ENCODE measurements around the gene CHEK1. TPM values are rescaled to one million over a fixed set of nuclear protein-coding genes. Genes with fewer than 3 reads are reported as not detected.
A peak's percentile ranks its signal among the peaks of the same experiment; 100 is the strongest.

The CHEK1 gene
- total RNA-seq, 1 donor from 2014 or later, result 109 TPM

DNA sequence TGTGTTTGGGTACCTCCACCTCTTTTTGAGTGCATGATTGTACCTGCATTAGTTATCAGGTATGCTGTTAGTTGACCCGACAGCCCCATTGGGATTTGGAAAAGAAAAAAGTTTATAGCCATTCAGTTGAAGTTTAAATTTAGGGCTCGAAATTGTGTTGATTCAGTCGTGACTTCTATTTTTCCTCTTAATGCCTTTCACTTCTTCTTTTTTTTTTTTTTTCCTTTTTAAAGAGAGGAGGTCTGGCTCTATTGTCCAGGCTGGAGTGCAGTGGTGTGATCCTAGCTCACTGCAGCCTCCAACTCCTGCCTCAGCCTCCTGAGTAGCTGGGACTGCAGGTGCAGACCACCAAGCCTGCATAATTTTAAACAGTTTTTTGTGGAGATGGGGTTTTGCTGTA lies 30.0 kb upstream of the CHEK1 start:
- H3K9me3 Mint-ChIP-seq, result no peaks in the 10 kb centered on the region
- H3K4me3 Mint-ChIP-seq, result peak overlapping the region; percentile 98
- intact Hi-C loops (cut with micrococcal nuclease), result loop anchor here (5.0 kb wide), 1 partner anchor 643 kb away; the partner anchor contains the start of gene CCDC15
- no peak for DNase-seq (ENCODE audit: low spot score)
- H3K36me3 Mint-ChIP-seq (ENCODE audit: low read depth), result peaks cover 27% of the 10 kb centered on the region
- H3K27me3 Mint-ChIP-seq (ENCODE audit: insufficient read depth), result no peaks in the 10 kb centered on the region
- H3K4me1 Mint-ChIP-seq (ENCODE audit: low read depth), result peaks cover 50% of the 10 kb centered on the region
- H3K27ac Mint-ChIP-seq, result no peak overlapping the region

DNA sequence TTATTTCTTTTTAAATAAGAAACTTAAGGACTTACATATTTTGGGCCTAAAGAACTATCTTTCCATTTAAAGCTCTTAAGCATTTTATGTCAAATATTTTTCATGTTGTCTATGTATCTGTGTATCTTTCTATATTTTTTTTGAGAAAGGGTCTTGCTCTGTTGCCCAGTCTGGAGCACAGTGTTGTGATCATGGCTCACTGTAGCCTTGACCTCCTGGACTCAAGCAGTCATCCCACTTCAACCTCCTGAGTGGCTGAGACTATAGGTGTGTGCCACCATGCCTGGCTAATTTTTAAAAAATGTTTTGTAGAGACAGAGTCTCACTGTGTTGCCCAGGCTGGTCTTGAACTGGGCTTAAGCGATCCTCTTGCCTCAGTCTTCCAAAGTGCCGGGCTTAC lies 24.3 kb upstream of the CHEK1 start:
- DNase-seq (ENCODE audit: low spot score), result no peak
- Mint-ChIP-seq H3K4me3 (no peak overlapping the region), H3K4me1 (ENCODE audit: low read depth) (peaks cover 17% of the 10 kb centered on the region), H3K27ac (no peak overlapping the region), H3K27me3 (ENCODE audit: insufficient read depth) (no peaks in the 10 kb centered on the region), H3K9me3 (no peaks in the 10 kb centered on the region), H3K36me3 (ENCODE audit: low read depth) (peaks cover 54% of the 10 kb centered on the region)
- intact Hi-C loops (cut with micrococcal nuclease), result loop anchor here (1.0 kb wide), 1 partner anchor 8 kb away; the partner anchor contains the start of gene STT3A

DNA sequence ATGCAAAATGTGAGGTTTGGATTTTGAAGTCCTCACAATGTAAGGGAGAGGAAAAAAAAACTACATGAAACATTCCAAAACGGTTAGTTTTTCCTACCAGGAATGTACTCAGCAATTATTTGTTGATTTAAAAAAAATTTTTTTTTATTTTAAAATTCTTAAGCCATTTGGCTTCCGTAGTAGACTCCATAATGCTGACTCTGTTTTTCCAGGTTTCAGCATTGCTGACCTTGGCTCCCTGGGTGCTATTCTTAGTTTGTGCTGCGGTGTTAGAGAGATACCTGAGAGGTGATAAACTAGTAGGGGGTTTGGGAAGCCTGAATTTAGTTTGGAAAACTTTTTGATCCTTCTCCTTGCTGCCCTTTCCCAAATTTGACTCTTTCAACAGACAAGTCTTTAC lies 21.8 kb upstream of the CHEK1 start:
- DNase-seq (ENCODE audit: low spot score), result no peak
- Mint-ChIP-seq H3K27ac (no peak overlapping the region), H3K4me3 (no peak overlapping the region), H3K27me3 (ENCODE audit: insufficient read depth) (no peaks in the 10 kb centered on the region), H3K36me3 (ENCODE audit: low read depth) (peaks cover 56% of the 10 kb centered on the region), H3K9me3 (no peaks in the 10 kb centered on the region), H3K4me1 (ENCODE audit: low read depth) (no peaks in the 10 kb centered on the region)
- intact Hi-C loops (cut with micrococcal nuclease), result no loop called here

GRCh38 chr11:125605417-125605816 lies 19.5 kb upstream of the CHEK1 start:
- Mint-ChIP-seq H3K27me3 (ENCODE audit: insufficient read depth) (no peaks in the 10 kb centered on the region), H3K36me3 (ENCODE audit: low read depth) (peaks cover 58% of the 10 kb centered on the region), H3K4me1 (ENCODE audit: low read depth) (no peaks in the 10 kb centered on the region), H3K27ac (no peak overlapping the region), H3K9me3 (no peaks in the 10 kb centered on the region), H3K4me3 (no peak overlapping the region)
- intact Hi-C loops (cut with micrococcal nuclease), result no loop called here
- DNase-seq (ENCODE audit: low spot score), result no peak

- H3K4me3 Mint-ChIP-seq, result no peak overlapping the region
- peaks cover 5% of the 10 kb centered on the region for H3K4me1 Mint-ChIP-seq (ENCODE audit: low read depth)
- H3K27me3 Mint-ChIP-seq (ENCODE audit: insufficient read depth), result no peaks in the 10 kb centered on the region
- H3K27ac Mint-ChIP-seq, result no peak overlapping the region
- DNase-seq (ENCODE audit: low spot score), result no peak
- intact Hi-C loops (cut with micrococcal nuclease), result no loop called here
- H3K9me3 Mint-ChIP-seq, result no peaks in the 10 kb centered on the region
- H3K36me3 Mint-ChIP-seq (ENCODE audit: low read depth), result peaks cover 57% of the 10 kb centered on the region
These were observed 15.4 kb upstream of the CHEK1 start for GRCh38 chr11:125609545-125609944.

DNA sequence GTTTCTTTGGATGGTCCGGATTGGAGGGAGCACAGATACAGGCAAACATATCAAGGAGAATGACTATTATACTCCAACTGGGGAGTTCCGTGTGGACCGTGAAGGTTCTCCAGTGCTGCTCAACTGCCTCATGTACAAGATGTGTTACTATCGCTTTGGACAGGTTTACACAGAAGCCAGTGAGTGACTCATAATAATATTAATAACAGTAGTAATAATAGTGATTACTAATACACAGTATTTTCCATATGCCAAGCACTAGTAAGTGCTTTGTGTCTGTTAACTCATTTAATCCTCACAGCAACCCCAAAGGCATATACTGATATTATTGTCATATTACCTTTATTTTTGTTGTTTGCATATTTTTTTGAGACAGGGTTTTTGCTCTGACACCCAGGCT lies 6.6 kb upstream of the CHEK1 start:
- H3K36me3 Mint-ChIP-seq (ENCODE audit: low read depth), result peaks cover 50% of the 10 kb centered on the region

GRCh38 chr11:125621995-125622394 lies 3.0 kb upstream of the CHEK1 start:
- H3K4me1 Mint-ChIP-seq (ENCODE audit: low read depth), result peaks cover 14% of the 10 kb centered on the region
- H3K27ac Mint-ChIP-seq, result no peak overlapping the region
- no peak for DNase-seq (ENCODE audit: low spot score)
- peaks cover 39% of the 10 kb centered on the region for H3K36me3 Mint-ChIP-seq (ENCODE audit: low read depth)
- no peak overlapping the region for H3K4me3 Mint-ChIP-seq
- intact Hi-C loops (cut with micrococcal nuclease), result no loop called here
- H3K27me3 Mint-ChIP-seq (ENCODE audit: insufficient read depth), result no peaks in the 10 kb centered on the region
- no peaks in the 10 kb centered on the region for H3K9me3 Mint-ChIP-seq

More for the DNA sequence above, 6.6 kb upstream of the CHEK1 start:
- H3K4me1 Mint-ChIP-seq (ENCODE audit: low read depth), result no peaks in the 10 kb centered on the region
- no peak overlapping the region for H3K4me3 Mint-ChIP-seq
- H3K27ac Mint-ChIP-seq, result no peak overlapping the region
- no peak for DNase-seq (ENCODE audit: low spot score)
- H3K9me3 Mint-ChIP-seq, result no peaks in the 10 kb centered on the region
- intact Hi-C loops (cut with micrococcal nuclease), result no loop called here
- H3K27me3 Mint-ChIP-seq (ENCODE audit: insufficient read depth), result no peaks in the 10 kb centered on the region

- H3K4me1 Mint-ChIP-seq (ENCODE audit: low read depth), result peaks cover 25% of the 10 kb centered on the region
- no peak overlapping the region for H3K4me3 Mint-ChIP-seq
- peak overlapping the region; percentile 34 for H3K27ac Mint-ChIP-seq
- no peak for DNase-seq (ENCODE audit: low spot score)
- H3K36me3 Mint-ChIP-seq (ENCODE audit: low read depth), result peaks cover 43% of the 10 kb centered on the region
- H3K27me3 Mint-ChIP-seq (ENCODE audit: insufficient read depth), result no peaks in the 10 kb centered on the region
- intact Hi-C loops (cut with micrococcal nuclease), result no loop called here
- no peaks in the 10 kb centered on the region for H3K9me3 Mint-ChIP-seq
These were observed 1.9 kb upstream of the CHEK1 start for GRCh38 chr11:125623064-125623463.

- H3K36me3 Mint-ChIP-seq (ENCODE audit: low read depth), result peaks cover 32% of the 10 kb centered on the region
- intact Hi-C loops (cut with micrococcal nuclease), result loop anchor here (1.0 to 5.0 kb wide), 7 partner anchors 33 to 677 kb away; partner anchors contain the start of genes CDON, DCPS, EI24 and HYLS1
- peak overlapping the region; percentile 98 for H3K4me3 Mint-ChIP-seq
These were observed 264 bp downstream of the CHEK1 start for GRCh38 chr11:125625225-125625629.

DNA sequence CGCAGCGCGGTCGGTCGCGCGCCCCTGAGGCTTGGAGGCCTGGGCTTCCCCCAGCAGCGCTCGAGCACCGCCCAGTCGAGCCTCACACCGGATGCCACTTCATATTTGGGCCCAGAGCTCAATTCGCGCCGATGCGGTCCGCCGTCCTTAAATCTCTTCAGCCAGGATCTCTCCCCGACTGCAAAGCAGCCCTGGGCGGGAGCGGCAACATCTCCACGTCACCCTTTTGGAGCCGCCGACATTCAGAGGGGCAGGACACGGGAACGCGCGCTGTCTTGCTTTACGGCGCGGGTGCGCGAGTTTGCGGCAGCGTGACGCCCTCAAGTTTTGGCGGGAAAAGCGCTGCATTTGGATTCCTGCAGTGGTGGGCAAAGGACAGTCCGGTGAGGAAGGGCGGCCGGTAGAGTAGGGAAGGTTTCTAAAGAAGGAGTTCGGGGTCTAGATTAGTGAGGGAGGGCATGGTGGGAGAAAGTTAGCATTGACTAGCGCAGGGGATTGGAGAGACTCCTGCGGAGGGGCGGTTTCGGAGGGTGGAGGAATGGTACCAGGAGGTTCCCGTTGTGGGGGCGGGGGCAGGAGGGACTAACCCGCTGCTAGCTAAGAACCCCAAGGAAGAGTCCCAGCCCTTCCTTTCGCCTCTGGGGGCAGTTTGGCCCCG lies 796 bp downstream of the CHEK1 start:
- Mint-ChIP-seq H3K36me3 (ENCODE audit: low read depth) (peaks cover 31% of the 10 kb centered on the region), H3K4me1 (ENCODE audit: low read depth) (peaks cover 38% of the 10 kb centered on the region), H3K4me3 (peak overlapping the region; percentile 98), H3K9me3 (no peaks in the 10 kb centered on the region), H3K27me3 (ENCODE audit: insufficient read depth) (no peaks in the 10 kb centered on the region), H3K27ac (peak overlapping the region; percentile 99)
- peak; percentile 82 for DNase-seq (ENCODE audit: low spot score)
- intact Hi-C loops (cut with micrococcal nuclease), result loop anchor here (1.0 to 5.0 kb wide), 10 partner anchors 17 to 677 kb away; partner anchors contain the start of genes CDON, DCPS, EI24 and FOXRED1

More at GRCh38 chr11:125625225-125625629, 264 bp downstream of the CHEK1 start:
- no peak for DNase-seq (ENCODE audit: low spot score)
- Mint-ChIP-seq H3K27me3 (ENCODE audit: insufficient read depth) (no peaks in the 10 kb centered on the region), H3K27ac (peak overlapping the region; percentile 99), H3K9me3 (no peaks in the 10 kb centered on the region), H3K4me1 (ENCODE audit: low read depth) (peaks cover 36% of the 10 kb centered on the region)

- Mint-ChIP-seq H3K27ac (peak overlapping the region; percentile 84), H3K4me1 (ENCODE audit: low read depth) (peaks cover 44% of the 10 kb centered on the region), H3K4me3 (peak overlapping the region; percentile 98), H3K9me3 (no peaks in the 10 kb centered on the region), H3K27me3 (ENCODE audit: insufficient read depth) (no peaks in the 10 kb centered on the region), H3K36me3 (ENCODE audit: low read depth) (peaks cover 30% of the 10 kb centered on the region)
- DNase-seq (ENCODE audit: low spot score), result peak; percentile 14
- intact Hi-C loops (cut with micrococcal nuclease), result loop anchor here (1.0 to 5.0 kb wide), 5 partner anchors 16 to 676 kb away; partner anchors contain the start of genes DCPS, FOXRED1 and SRPRA
These were observed 1.5 kb downstream of the CHEK1 start for GRCh38 chr11:125626288-125626950.

GRCh38 chr11:125627236-125627910 lies 2.4 kb downstream of the CHEK1 start:
- no peaks in the 10 kb centered on the region for H3K9me3 Mint-ChIP-seq
- peaks cover 50% of the 10 kb centered on the region for H3K4me1 Mint-ChIP-seq (ENCODE audit: low read depth)
- H3K36me3 Mint-ChIP-seq (ENCODE audit: low read depth), result peaks cover 28% of the 10 kb centered on the region
- H3K27me3 Mint-ChIP-seq (ENCODE audit: insufficient read depth), result no peaks in the 10 kb centered on the region
- H3K27ac Mint-ChIP-seq, result no peak overlapping the region
- intact Hi-C loops (cut with micrococcal nuclease), result loop anchor here (2.0 to 5.0 kb wide), 4 partner anchors 15 to 675 kb away; partner anchors contain the start of genes DCPS, FOXRED1 and SRPRA
- peak overlapping the region; percentile 98 for H3K4me3 Mint-ChIP-seq
- DNase-seq (ENCODE audit: low spot score), result no peak

DNA sequence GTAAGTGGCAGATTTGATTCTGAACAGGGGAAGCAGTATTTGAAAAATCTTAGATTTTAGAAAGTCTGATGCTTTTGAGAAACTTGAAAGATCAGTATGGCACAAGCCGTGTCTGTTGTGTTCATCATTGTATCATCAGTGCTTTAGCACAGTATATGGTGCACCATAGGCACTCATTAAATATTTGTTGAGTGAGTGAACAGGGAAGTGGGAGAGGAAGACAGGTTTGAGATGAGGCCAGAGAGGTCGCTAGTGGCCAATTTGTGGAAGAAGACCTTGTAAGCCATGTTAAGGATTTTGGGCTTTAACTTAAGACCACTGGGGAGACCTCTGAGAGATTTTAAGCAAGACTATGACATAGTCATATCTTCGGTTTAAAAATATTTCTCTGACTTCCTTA lies 12.9 kb downstream of the CHEK1 start:
- DNase-seq (ENCODE audit: low spot score), result no peak
- Mint-ChIP-seq H3K27ac (no peak overlapping the region), H3K4me3 (no peak overlapping the region), H3K27me3 (ENCODE audit: insufficient read depth) (no peaks in the 10 kb centered on the region), H3K36me3 (ENCODE audit: low read depth) (peaks cover 59% of the 10 kb centered on the region), H3K4me1 (ENCODE audit: low read depth) (peaks cover 18% of the 10 kb centered on the region), H3K9me3 (no peaks in the 10 kb centered on the region)
- intact Hi-C loops (cut with micrococcal nuclease), result no loop called here

Measured in activated T-helper 1 cell treated with anti-CD3 and anti-CD28 coated beads, Interleukin-12 subunit alpha, Interleukin-12 subunit beta, Interleukin-2, Interleukin-4 antibody, amounts not matched to agents 30 ng/mL and 10 ng/mL and 1 ng/mL, durations not matched to agents 14 hours and 24 hours and 36 hours (primary cell).